DMS79 treated with DMSO at 0.1 percent for 48 hours (cell line): ENCODE results near the gene CRKL.

Experiments
- DNase-seq: peaks from one replicate; lab custom pipeline; 2025; lab: John Stamatoyannopoulos, UW

Gene CRKL

GRCh38 chr22:20981787-20982562 is 64.8 kb downstream of the CRKL start, which contains the start of gene LZTR1:
Gene LZTR1 (plus strand): TSS chr22:20982297. CDS start chr22:20982372, 75 bp downstream.
- DNase-seq = peak; percentile 16

- DNase-seq = no peak
These were observed 65.3 kb downstream of the CRKL start for GRCh38 chr22:20982563-20982882.

GRCh38 chr22:20983081-20983771 is 66.0 kb downstream of the CRKL start:
- no peak for DNase-seq

GRCh38 chr22:20985720-20986119 is 68.5 kb downstream of the CRKL start:
- DNase-seq = no peak

GRCh38 chr22:20986365-20986764 is 69.2 kb downstream of the CRKL start:
- no peak for DNase-seq

GRCh38 chr22:20987375-20987774 is 70.2 kb downstream of the CRKL start:
- DNase-seq = no peak

GRCh38 chr22:20988573-20989322 is 71.5 kb downstream of the CRKL start:
- DNase-seq = no peak

- DNase-seq = no peak
These were observed 72.3 kb downstream of the CRKL start for GRCh38 chr22:20989323-20990138.

- no peak for DNase-seq
These were observed 73.3 kb downstream of the CRKL start for GRCh38 chr22:20990184-20991180.

- no peak for DNase-seq
These were observed 74.2 kb downstream of the CRKL start for GRCh38 chr22:20991252-20992055.

GRCh38 chr22:20992056-20992442 is 74.8 kb downstream of the CRKL start:
- DNase-seq = no peak

GRCh38 chr22:20992456-20993303 is 75.5 kb downstream of the CRKL start:
- DNase-seq = no peak

GRCh38 chr22:20993304-20994127 is 76.3 kb downstream of the CRKL start:
- no peak for DNase-seq

- DNase-seq = no peak
These were observed 77.1 kb downstream of the CRKL start for GRCh38 chr22:20994128-20994901.

GRCh38 chr22:20994902-20995241 is 77.7 kb downstream of the CRKL start:
- DNase-seq = no peak

GRCh38 chr22:20995329-20996030 is 78.3 kb downstream of the CRKL start:
- DNase-seq = no peak

GRCh38 chr22:20996031-20996410 is 78.8 kb downstream of the CRKL start:
- DNase-seq = no peak
